Activated CD4-positive, alpha-beta memory T cell treated with anti-CD3 and anti-CD28 coated beads for 36 hours (primary cell): Measurements from ENCODE around the gene GPR176. TPM values are rescaled to one million over a fixed set of nuclear protein-coding genes. Genes with fewer than 3 reads are reported as not detected.
"Not testable (repeated sequence)": the region's sequence is repeated elsewhere in the genome, so short reads cannot be mapped to it uniquely, and the experiment has no call there.

Source experiments
- CTCF ChIA-PET: fragments of 350-600 bp; sonication (Branson Sonifier 250); formaldehyde crosslinking; loops from one replicate; lab custom pipeline; 2021; ENCODE audit warnings: antibody characterized with exemption, inconsistent platforms; lab: Charles Lee
- POLR2A ChIA-PET: fragments of 350-600 bp; sonication (Branson Sonifier 250); formaldehyde crosslinking; loops from one replicate; lab custom pipeline; 2021; ENCODE audit warnings: antibody characterized with exemption; lab: Charles Lee
- DNase-seq: peaks from one replicate; pipeline ENCODE4 v3.0.0-alpha.2; 2020
- H3K27ac Mint-ChIP-seq: one replicate; pipeline ENCODE4 v1.8.0; 2021; ENCODE audit warnings: mixed read lengths
- H3K27me3 Mint-ChIP-seq: one replicate; pipeline ENCODE4 v1.8.0; 2021; ENCODE audit warnings: mixed read lengths
- H3K36me3 Mint-ChIP-seq: one replicate; pipeline ENCODE4 v1.8.0; 2021; ENCODE audit warnings: mixed read lengths
- H3K4me1 Mint-ChIP-seq: one replicate; pipeline ENCODE4 v1.8.0; 2021; ENCODE audit warnings: low read depth, mixed read lengths
- H3K4me3 Mint-ChIP-seq: one replicate; pipeline ENCODE4 v1.8.0; 2021; ENCODE audit warnings: mild to moderate bottlenecking, mixed read lengths
- H3K9me3 Mint-ChIP-seq: one replicate; pipeline ENCODE4 v1.8.0; 2021; ENCODE audit warnings: mixed read lengths
- intact Hi-C: fragments of 100-400 bp; cut with micrococcal nuclease; formaldehyde crosslinking; loops from one replicate; pipeline ENCODE4 v1.15.1; 2023
- total RNA-seq, 2 experiments: library from RNA; stranded (reverse); gene quantifications; one replicate each; pipeline ENCODE4 v1.2.3, GENCODE V29; 2021

The GPR176 gene
- total RNA-seq, 2 experiments from 2014 or later: 0.21 to 0.27 TPM

- Mint-ChIP-seq H3K36me3 (no peaks in the 10 kb centered on the region), H3K4me3 (no peak overlapping the region), H3K27ac (no peak overlapping the region), H3K9me3 (no peaks in the 10 kb centered on the region), H3K4me1 (peaks cover 3% of the 10 kb centered on the region), H3K27me3 (peaks cover 20% of the 10 kb centered on the region)
- POLR2A ChIA-PET: no interaction called here
- CTCF ChIA-PET: interaction anchor here (0.9 to 1.5 kb wide), 3 partner anchors 9 to 40 kb away, joined by 3 to 4 read pairs (median 3); no protein-coding TSS in a partner anchor
- no peak for DNase-seq
- intact Hi-C loops: no loop called here
Measured at GRCh38 chr15:39914977-39915376, 5.1 kb downstream of the GPR176 start.

- Mint-ChIP-seq H3K27ac (no peak overlapping the region), H3K4me3 (no peak overlapping the region), H3K27me3 (peaks cover 3% of the 10 kb centered on the region), H3K9me3 (no peaks in the 10 kb centered on the region), H3K36me3 (no peaks in the 10 kb centered on the region), H3K4me1 (no peaks in the 10 kb centered on the region)
- intact Hi-C loops: no loop called here
- DNase-seq: no peak
- CTCF ChIA-PET: no interaction called here
- POLR2A ChIA-PET: no interaction called here
Measured at GRCh38 chr15:39909007-39909406, 11.1 kb downstream of the GPR176 start.

GRCh38 chr15:39908186-39908585 lies 11.9 kb downstream of the GPR176 start:
- no peaks in the 10 kb centered on the region for H3K36me3 Mint-ChIP-seq
- H3K27me3 Mint-ChIP-seq: peaks cover 4% of the 10 kb centered on the region
- H3K4me3 Mint-ChIP-seq: no peak overlapping the region
- no peaks in the 10 kb centered on the region for H3K4me1 Mint-ChIP-seq
- H3K27ac Mint-ChIP-seq: no peak overlapping the region
- H3K9me3 Mint-ChIP-seq: no peaks in the 10 kb centered on the region
- intact Hi-C loops: no loop called here
- POLR2A ChIA-PET: no interaction called here
- no peak for DNase-seq
- CTCF ChIA-PET: interaction anchor here (1.8 kb wide), 1 partner anchor 20 kb away, joined by 4 read pairs; no protein-coding TSS in a partner anchor

GRCh38 chr15:39907216-39907615 lies 12.8 kb downstream of the GPR176 start:
- ChIA-PET CTCF (interaction anchor here (0.6 to 1.8 kb wide), 4 partner anchors 13 to 124 kb away, joined by 3 to 4 read pairs (median 3); partner anchors contain the start of genes FSIP1 and GPR176), POLR2A (no interaction called here)
- no peak for DNase-seq
- Mint-ChIP-seq H3K4me3 (no peak overlapping the region), H3K27ac (no peak overlapping the region), H3K27me3 (peaks cover 4% of the 10 kb centered on the region), H3K36me3 (no peaks in the 10 kb centered on the region), H3K4me1 (no peaks in the 10 kb centered on the region), H3K9me3 (no peaks in the 10 kb centered on the region)
- intact Hi-C loops: no loop called here

DNA sequence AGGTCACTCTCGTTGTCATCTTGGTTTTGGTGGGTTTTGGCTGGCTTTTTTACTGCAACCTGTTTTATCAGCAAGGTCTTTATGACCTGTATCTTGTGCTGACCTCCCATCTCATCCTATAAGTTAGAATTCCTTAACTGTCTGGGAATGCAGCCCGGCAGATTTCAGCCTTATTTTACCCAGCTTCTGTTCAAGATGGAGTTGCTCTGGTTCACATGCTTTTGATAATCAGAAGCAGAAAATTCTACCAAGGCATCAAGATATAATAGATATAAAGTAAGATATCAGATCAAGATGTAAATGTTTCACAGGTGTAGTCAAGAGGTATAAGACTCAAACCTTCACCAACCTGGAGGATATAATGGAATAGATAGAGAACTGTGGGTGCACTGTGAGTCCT lies 16.0 kb downstream of the GPR176 start:
- no peak overlapping the region for H3K27ac Mint-ChIP-seq
- H3K9me3 Mint-ChIP-seq: no peaks in the 10 kb centered on the region
- CTCF ChIA-PET: no interaction called here
- no peak for DNase-seq
- POLR2A ChIA-PET: no interaction called here
- peaks cover 5% of the 10 kb centered on the region for H3K27me3 Mint-ChIP-seq
- no peaks in the 10 kb centered on the region for H3K36me3 Mint-ChIP-seq
- H3K4me3 Mint-ChIP-seq: no peak overlapping the region
- intact Hi-C loops: no loop called here
- no peaks in the 10 kb centered on the region for H3K4me1 Mint-ChIP-seq

DNA sequence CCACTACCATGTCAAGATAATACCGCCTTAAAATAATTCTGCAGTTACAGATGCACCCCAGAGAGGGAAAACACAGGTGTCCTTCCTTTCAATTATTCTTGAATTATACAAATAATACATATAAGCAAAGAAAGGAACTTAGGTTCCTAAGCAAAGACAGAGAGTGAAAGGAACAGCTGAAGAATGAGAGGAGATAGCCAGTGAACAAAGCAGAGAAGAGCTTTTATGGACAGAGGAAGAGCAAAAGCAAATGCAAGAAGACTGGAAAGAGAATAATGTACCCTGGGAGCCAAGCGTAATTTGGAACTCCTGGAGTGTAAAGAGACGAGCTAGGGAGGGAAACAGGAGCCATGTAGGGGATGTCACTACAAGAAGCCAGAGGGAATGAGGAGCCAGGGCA lies 21.7 kb downstream of the GPR176 start:
- Mint-ChIP-seq H3K27ac (no peak overlapping the region), H3K36me3 (no peaks in the 10 kb centered on the region), H3K4me3 (no peak overlapping the region), H3K4me1 (no peaks in the 10 kb centered on the region), H3K27me3 (peaks cover 10% of the 10 kb centered on the region), H3K9me3 (no peaks in the 10 kb centered on the region)
- no peak for DNase-seq
- POLR2A ChIA-PET: no interaction called here
- CTCF ChIA-PET: no interaction called here
- intact Hi-C loops: no loop called here

DNA sequence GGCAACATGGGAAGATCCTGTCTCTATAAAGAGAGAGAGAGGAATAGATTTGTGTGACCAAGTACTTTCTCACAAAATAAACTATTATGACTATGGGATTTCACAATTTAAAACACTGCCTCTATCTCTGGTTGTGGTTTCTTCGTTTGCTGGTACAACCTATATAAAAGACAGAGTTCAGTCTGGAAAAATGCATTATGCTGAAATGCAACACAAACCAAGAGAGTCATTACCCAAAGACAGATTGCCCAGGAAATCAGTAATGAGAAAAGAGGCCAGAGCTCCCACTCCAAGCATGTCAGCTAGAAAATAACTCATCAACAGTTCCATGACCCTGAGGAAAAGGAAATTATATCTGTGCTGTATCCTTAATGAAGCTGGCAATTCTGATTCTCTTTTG lies 23.2 kb downstream of the GPR176 start:
- Mint-ChIP-seq H3K4me3 (no peak overlapping the region), H3K27ac (no peak overlapping the region), H3K36me3 (no peaks in the 10 kb centered on the region), H3K27me3 (peaks cover 10% of the 10 kb centered on the region), H3K4me1 (no peaks in the 10 kb centered on the region), H3K9me3 (no peaks in the 10 kb centered on the region)
- CTCF ChIA-PET: no interaction called here
- intact Hi-C loops: no loop called here
- POLR2A ChIA-PET: no interaction called here
- DNase-seq: no peak

GRCh38 chr15:39896101-39896500 lies 24.0 kb downstream of the GPR176 start:
- ChIA-PET POLR2A (no interaction called here), CTCF (no interaction called here)
- H3K36me3 Mint-ChIP-seq: no peaks in the 10 kb centered on the region
- peaks cover 10% of the 10 kb centered on the region for H3K27me3 Mint-ChIP-seq
- no peak for DNase-seq
- intact Hi-C loops: no loop called here
- no peak overlapping the region for H3K27ac Mint-ChIP-seq
- H3K4me3 Mint-ChIP-seq: no peak overlapping the region
- no peaks in the 10 kb centered on the region for H3K9me3 Mint-ChIP-seq
- no peaks in the 10 kb centered on the region for H3K4me1 Mint-ChIP-seq

DNA sequence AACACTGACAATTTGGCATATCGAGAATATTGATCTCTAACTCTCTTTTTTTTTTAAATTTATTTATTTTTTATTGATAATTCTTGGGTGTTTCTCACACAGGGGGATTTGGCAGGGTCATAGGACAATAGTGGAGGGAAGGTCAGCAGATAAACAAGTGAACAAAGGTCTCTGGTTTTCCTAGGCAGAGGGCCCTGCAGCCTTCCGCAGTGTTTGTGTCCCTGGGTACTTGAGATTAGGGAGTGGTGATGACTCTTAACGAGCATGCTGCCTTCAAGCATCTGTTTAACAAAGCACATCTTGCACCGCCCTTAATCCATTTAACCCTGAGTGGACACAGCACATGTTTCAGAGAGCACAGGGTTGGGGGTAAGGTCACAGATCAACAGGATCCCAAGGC lies 27.0 kb downstream of the GPR176 start:
- H3K36me3 Mint-ChIP-seq, H3K27me3 Mint-ChIP-seq, CTCF ChIA-PET, H3K4me1 Mint-ChIP-seq, intact Hi-C loops, DNase-seq, H3K9me3 Mint-ChIP-seq, POLR2A ChIA-PET, H3K4me3 Mint-ChIP-seq, H3K27ac Mint-ChIP-seq: not testable (repeated sequence)

- ChIA-PET CTCF (no interaction called here), POLR2A (no interaction called here)
- H3K27me3 Mint-ChIP-seq: no peaks in the 10 kb centered on the region
Measured at GRCh38 chr15:39892418-39892817, 27.6 kb downstream of the GPR176 start.

GRCh38 chr15:39890621-39891020 lies 29.4 kb downstream of the GPR176 start:
- ChIA-PET CTCF (interaction anchor here (0.7 kb wide), 1 partner anchor 20 kb away, joined by 3 read pairs; no protein-coding TSS in a partner anchor), POLR2A (no interaction called here)
- H3K27me3 Mint-ChIP-seq: no peaks in the 10 kb centered on the region
- no peaks in the 10 kb centered on the region for H3K36me3 Mint-ChIP-seq
- no peak for DNase-seq
- no peak overlapping the region for H3K4me3 Mint-ChIP-seq
- intact Hi-C loops: no loop called here
- H3K4me1 Mint-ChIP-seq: no peaks in the 10 kb centered on the region
- H3K9me3 Mint-ChIP-seq: no peaks in the 10 kb centered on the region
- no peak overlapping the region for H3K27ac Mint-ChIP-seq

More at GRCh38 chr15:39892418-39892817, 27.6 kb downstream of the GPR176 start:
- no peaks in the 10 kb centered on the region for H3K4me1 Mint-ChIP-seq
- no peaks in the 10 kb centered on the region for H3K36me3 Mint-ChIP-seq
- no peak for DNase-seq
- H3K27ac Mint-ChIP-seq: no peak overlapping the region
- no peaks in the 10 kb centered on the region for H3K9me3 Mint-ChIP-seq
- H3K4me3 Mint-ChIP-seq: no peak overlapping the region
- intact Hi-C loops: no loop called here

DNA sequence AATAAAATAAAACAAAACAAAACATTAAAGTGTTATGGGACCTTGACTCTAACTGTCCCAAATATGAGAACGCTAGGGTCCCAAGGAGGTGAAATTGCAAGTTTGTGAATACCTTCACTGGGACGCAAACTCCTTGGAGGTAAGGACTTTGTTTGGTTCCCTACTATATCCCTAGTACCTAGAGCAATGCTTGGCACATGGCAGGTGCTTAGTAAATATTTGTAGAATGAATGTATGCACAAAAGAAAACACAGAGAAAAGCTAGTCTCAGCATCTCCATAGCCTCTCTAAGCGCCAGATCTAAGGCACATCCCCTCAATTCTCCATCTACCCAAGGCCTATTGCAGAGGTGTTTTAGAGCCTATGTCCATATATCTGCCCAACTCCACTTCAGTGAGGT lies 30.5 kb downstream of the GPR176 start:
- no peaks in the 10 kb centered on the region for H3K36me3 Mint-ChIP-seq
- intact Hi-C loops: no loop called here
- DNase-seq: no peak
- no peaks in the 10 kb centered on the region for H3K4me1 Mint-ChIP-seq
- no peak overlapping the region for H3K4me3 Mint-ChIP-seq
- H3K27me3 Mint-ChIP-seq: peaks cover 2% of the 10 kb centered on the region
- H3K27ac Mint-ChIP-seq: no peak overlapping the region
- POLR2A ChIA-PET: no interaction called here
- H3K9me3 Mint-ChIP-seq: no peaks in the 10 kb centered on the region
- CTCF ChIA-PET: no interaction called here

DNA sequence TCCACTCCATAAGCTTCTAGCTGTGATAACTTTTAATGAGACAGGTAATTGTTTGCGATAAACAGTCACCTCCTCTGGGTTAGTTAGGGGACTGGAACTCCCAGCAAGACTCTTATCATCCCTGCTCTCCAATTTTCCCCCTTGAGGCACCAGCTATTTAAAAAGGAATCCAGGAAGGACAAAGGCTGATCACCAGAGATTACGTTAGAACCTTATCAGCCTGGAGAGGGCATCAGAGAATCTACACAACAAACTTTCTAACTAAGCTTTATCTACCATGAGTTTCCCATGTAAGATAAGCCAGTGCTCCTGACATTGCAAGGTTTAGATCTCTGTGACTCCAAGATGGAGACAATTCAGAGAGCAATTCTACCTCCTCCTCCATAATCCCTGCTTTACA lies 31.3 kb downstream of the GPR176 start:
- DNase-seq: no peak
- H3K9me3 Mint-ChIP-seq: no peaks in the 10 kb centered on the region
- H3K4me3 Mint-ChIP-seq: no peak overlapping the region
- no peak overlapping the region for H3K27ac Mint-ChIP-seq
- intact Hi-C loops: no loop called here
- no peaks in the 10 kb centered on the region for H3K36me3 Mint-ChIP-seq
- POLR2A ChIA-PET: no interaction called here
- H3K27me3 Mint-ChIP-seq: peaks cover 2% of the 10 kb centered on the region
- H3K4me1 Mint-ChIP-seq: no peaks in the 10 kb centered on the region
- CTCF ChIA-PET: interaction anchor here (1.3 to 1.4 kb wide), 2 partner anchors 13 to 386 kb away, joined by 4 to 5 read pairs; no protein-coding TSS in a partner anchor
